ENCODE results near the gene RTTN. TPM values are rescaled to one million over a fixed set of nuclear protein-coding genes. Genes with fewer than 3 reads are reported as not detected.

Gene RTTN
- total and polyA plus RNA-seq, 4 donors = 1.1 to 14.3 (median 8.8) TPM

DNA sequence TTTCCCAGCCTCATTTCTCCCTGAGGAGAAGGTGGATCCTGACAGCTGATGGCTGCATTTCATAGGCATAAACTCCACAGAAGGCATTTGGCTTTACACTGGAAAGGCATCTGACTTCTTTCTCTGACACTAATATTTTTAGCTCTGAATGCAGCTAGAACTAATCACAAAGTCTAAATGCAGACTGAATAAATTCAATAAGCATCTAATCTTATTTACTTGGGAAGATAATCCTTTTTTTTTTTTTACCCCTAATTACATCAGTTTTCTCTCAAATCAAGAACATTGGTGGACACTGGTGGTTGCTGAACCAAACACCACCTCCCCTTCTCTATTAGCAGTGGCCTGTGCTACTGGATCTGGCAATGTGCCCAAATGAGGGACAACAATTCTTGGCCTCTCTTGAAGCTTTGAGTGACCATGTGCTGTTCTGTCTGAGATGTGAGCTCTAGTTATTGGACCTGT is 206.9 kb downstream of the RTTN start:
- H3K4me3 ChIP-seq (ENCODE audit: low read depth in 1 of 3, low read length in 3 of 3) = no peak overlapping the region
- no peaks in the 10 kb centered on the region for H3K9me3 ChIP-seq (ENCODE audit: control insufficient read depth in 4 of 4, low read length in 3 of 4)
- TF ChIP-seq EGR1 (IDR thresholded peaks at IDR 0.05; ENCODE audit: low read depth in 2 of 2) (no peak), RXRA (IDR thresholded peaks at IDR 0.05) (no peak), YY1 (IDR thresholded peaks at IDR 0.05) (no peak), NR2F2 (IDR thresholded peaks at IDR 0.05) (no peak), TAF1 (conservative IDR thresholded peaks at IDR 0.05) (no peak), HNF4A (conservative IDR thresholded peaks at IDR 0.05) (no peak), HNF4G (IDR thresholded peaks at IDR 0.05) (no peak), ATF3 (IDR thresholded peaks at IDR 0.05) (no peak), FOXA1 (IDR thresholded peaks at IDR 0.05) (no peak), FOXA2 (IDR thresholded peaks at IDR 0.05) (no peak), GABPA (IDR thresholded peaks at IDR 0.05 in 1 of 2, conservative IDR thresholded peaks at IDR 0.05 in 1 of 2) (no peak), SP1 (IDR thresholded peaks at IDR 0.05) (no peak), MAX (IDR thresholded peaks at IDR 0.05) (no peak), JUND (IDR thresholded peaks at IDR 0.05) (no peak), RAD21 (IDR thresholded peaks at IDR 0.05) (no peak)
- TF ChIP-seq, protein P1, sequence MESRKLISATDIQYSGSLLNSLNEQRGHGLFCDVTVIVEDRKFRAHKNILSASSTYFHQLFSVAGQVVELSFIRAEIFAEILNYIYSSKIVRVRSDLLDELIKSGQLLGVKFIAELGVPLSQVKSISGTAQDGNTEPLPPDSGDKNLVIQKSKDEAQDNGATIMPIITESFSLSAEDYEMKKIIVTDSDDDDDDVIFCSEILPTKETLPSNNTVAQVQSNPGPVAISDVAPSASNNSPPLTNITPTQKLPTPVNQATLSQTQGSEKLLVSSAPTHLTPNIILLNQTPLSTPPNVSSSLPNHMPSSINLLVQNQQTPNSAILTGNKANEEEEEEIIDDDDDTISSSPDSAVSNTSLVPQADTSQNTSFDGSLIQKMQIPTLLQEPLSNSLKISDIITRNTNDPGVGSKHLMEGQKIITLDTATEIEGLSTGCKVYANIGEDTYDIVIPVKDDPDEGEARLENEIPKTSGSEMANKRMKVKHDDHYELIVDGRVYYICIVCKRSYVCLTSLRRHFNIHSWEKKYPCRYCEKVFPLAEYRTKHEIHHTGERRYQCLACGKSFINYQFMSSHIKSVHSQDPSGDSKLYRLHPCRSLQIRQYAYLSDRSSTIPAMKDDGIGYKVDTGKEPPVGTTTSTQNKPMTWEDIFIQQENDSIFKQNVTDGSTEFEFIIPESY (IDR thresholded peaks at IDR 0.05) = no peak
- TF ChIP-seq, protein P2, sequence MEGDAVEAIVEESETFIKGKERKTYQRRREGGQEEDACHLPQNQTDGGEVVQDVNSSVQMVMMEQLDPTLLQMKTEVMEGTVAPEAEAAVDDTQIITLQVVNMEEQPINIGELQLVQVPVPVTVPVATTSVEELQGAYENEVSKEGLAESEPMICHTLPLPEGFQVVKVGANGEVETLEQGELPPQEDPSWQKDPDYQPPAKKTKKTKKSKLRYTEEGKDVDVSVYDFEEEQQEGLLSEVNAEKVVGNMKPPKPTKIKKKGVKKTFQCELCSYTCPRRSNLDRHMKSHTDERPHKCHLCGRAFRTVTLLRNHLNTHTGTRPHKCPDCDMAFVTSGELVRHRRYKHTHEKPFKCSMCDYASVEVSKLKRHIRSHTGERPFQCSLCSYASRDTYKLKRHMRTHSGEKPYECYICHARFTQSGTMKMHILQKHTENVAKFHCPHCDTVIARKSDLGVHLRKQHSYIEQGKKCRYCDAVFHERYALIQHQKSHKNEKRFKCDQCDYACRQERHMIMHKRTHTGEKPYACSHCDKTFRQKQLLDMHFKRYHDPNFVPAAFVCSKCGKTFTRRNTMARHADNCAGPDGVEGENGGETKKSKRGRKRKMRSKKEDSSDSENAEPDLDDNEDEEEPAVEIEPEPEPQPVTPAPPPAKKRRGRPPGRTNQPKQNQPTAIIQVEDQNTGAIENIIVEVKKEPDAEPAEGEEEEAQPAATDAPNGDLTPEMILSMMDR (IDR thresholded peaks at IDR 0.05; ENCODE audit: low read depth, low read length, missing input control) = no peak
- TF ChIP-seq, protein P3, sequence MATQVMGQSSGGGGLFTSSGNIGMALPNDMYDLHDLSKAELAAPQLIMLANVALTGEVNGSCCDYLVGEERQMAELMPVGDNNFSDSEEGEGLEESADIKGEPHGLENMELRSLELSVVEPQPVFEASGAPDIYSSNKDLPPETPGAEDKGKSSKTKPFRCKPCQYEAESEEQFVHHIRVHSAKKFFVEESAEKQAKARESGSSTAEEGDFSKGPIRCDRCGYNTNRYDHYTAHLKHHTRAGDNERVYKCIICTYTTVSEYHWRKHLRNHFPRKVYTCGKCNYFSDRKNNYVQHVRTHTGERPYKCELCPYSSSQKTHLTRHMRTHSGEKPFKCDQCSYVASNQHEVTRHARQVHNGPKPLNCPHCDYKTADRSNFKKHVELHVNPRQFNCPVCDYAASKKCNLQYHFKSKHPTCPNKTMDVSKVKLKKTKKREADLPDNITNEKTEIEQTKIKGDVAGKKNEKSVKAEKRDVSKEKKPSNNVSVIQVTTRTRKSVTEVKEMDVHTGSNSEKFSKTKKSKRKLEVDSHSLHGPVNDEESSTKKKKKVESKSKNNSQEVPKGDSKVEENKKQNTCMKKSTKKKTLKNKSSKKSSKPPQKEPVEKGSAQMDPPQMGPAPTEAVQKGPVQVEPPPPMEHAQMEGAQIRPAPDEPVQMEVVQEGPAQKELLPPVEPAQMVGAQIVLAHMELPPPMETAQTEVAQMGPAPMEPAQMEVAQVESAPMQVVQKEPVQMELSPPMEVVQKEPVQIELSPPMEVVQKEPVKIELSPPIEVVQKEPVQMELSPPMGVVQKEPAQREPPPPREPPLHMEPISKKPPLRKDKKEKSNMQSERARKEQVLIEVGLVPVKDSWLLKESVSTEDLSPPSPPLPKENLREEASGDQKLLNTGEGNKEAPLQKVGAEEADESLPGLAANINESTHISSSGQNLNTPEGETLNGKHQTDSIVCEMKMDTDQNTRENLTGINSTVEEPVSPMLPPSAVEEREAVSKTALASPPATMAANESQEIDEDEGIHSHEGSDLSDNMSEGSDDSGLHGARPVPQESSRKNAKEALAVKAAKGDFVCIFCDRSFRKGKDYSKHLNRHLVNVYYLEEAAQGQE (IDR thresholded peaks at IDR 0.05) = no peak
- H3K4me1 ChIP-seq (ENCODE audit: control insufficient read depth in 4 of 4, insufficient read depth in 4 of 4, low read length in 3 of 4) = peaks cover 0 to 4% (median 2%) of the 10 kb centered on the region in 4 donors
- no peak for DNase-seq (ENCODE audit: low spot score)
- H3K27me3 ChIP-seq (ENCODE audit: control insufficient read depth in 4 of 4, insufficient read depth in 4 of 4, low read length in 3 of 4) = no peaks in the 10 kb centered on the region
- H3K9ac ChIP-seq (ENCODE audit: low read depth in 1 of 2, low read length in 2 of 2) = no peak overlapping the region
- peaks cover 0 to 21% (median 7%) of the 10 kb centered on the region in 4 donors for H3K36me3 ChIP-seq (ENCODE audit: control insufficient read depth in 4 of 4, insufficient read depth in 3 of 4, low read depth in 1 of 4, low read length in 3 of 4)
- H3K27ac ChIP-seq (ENCODE audit: low read depth in 1 of 2, low read length in 2 of 2) = no peak overlapping the region
